PC-3 (cell line): ENCODE results near the gene USP53. TPM values are rescaled to one million over a fixed set of nuclear protein-coding genes. Genes with fewer than 3 reads are reported as not detected.

ENCODE experiments used
- ATAC-seq: fragments of 200-7000 bp; cut with Tn5 transposase; 2 replicates; pipeline ENCODE4 v1.9.1; 2020; ENCODE audit warnings: mild to moderate bottlenecking, moderate library complexity
- BruUV-seq: library from RNA; stranded (reverse); fragments of 400-500 nt; replicated peaks from 2 replicates; lab custom pipeline; 2021; lab: Mats Ljungman, UMichigan
- CTCF ChIA-PET: fragments of 300-600 bp; sonication (Branson Sonifier 250); formaldehyde crosslinking; loops from one replicate; lab custom pipeline; 2022; ENCODE audit warnings: antibody characterized with exemption; lab: Charles Lee
- POLR2A ChIA-PET: fragments of 300-600 bp; sonication (Branson Sonifier 250); formaldehyde crosslinking; loops from one replicate; lab custom pipeline; 2022; ENCODE audit warnings: antibody characterized with exemption; ENCODE audit not compliant: unreplicated experiment; lab: Charles Lee
- DNase-seq: peaks from one replicate; pipeline ENCODE4 v3.0.0-alpha.2; 2015
- H2AFZ ChIP-seq: fragments of 300-600 bp; sonication (generic); 2 replicates; pipeline ENCODE4 v1.6.0; 2016; ENCODE audit warnings: antibody characterized with exemption, low read length
- H3F3A ChIP-seq: fragments of 300-600 bp; sonication (generic); one replicate; pipeline ENCODE4 v1.6.0; 2017; ENCODE audit warnings: antibody characterized with exemption, low read length, control low read depth, mild to moderate bottlenecking; ENCODE audit not compliant: unreplicated experiment
- H3K27ac ChIP-seq: fragments of 300-600 bp; sonication (generic); 2 replicates; pipeline ENCODE4 v1.5.1; 2016; ENCODE audit warnings: mild to moderate bottlenecking, low read length
- H3K27me3 ChIP-seq: fragments of 300-600 bp; sonication (generic); 2 replicates; pipeline ENCODE4 v1.6.1; 2016; ENCODE audit warnings: low read length, mixed read lengths
- H3K36me3 ChIP-seq: fragments of 300-600 bp; sonication (generic); 2 replicates; pipeline ENCODE4 v1.6.1; 2016; ENCODE audit warnings: low read depth, mixed run types, low read length, mixed read lengths
- H3K4me1 ChIP-seq: fragments of 300-600 bp; sonication (generic); 2 replicates; pipeline ENCODE4 v1.5.1; 2016; ENCODE audit warnings: low read length; ENCODE audit not compliant: insufficient read depth
- H3K4me2 ChIP-seq: fragments of 300-600 bp; sonication (generic); 2 replicates; pipeline ENCODE4 v1.6.0; 2016; ENCODE audit warnings: low read length
- H3K4me3 ChIP-seq: fragments of 300-600 bp; sonication (generic); 2 replicates; pipeline ENCODE4 v1.5.1; 2016; ENCODE audit warnings: mild to moderate bottlenecking, low read length, mixed read lengths
- H3K79me2 ChIP-seq: fragments of 300-600 bp; sonication (generic); 2 replicates; pipeline ENCODE4 v1.6.1; 2017; ENCODE audit warnings: low read length, mixed read lengths
- H3K9ac ChIP-seq: fragments of 300-600 bp; sonication (generic); 2 replicates; pipeline ENCODE4 v1.6.0; 2016; ENCODE audit warnings: mild to moderate bottlenecking, low read length
- H3K9me2 ChIP-seq: fragments of 300-600 bp; sonication (generic); replicated peaks from 2 replicates; pipeline ENCODE4 v1.6.1; 2016; ENCODE audit warnings: mixed run types, low read length, mixed read lengths
- H3K9me3 ChIP-seq: fragments of 300-600 bp; sonication (generic); 2 replicates; pipeline ENCODE4 v1.6.1; 2016; ENCODE audit warnings: low read length, mixed read lengths
- H4K20me1 ChIP-seq: fragments of 300-600 bp; sonication (generic); 2 replicates; pipeline ENCODE4 v1.6.1; 2016; ENCODE audit warnings: low read length, mixed read lengths
- EZH2 ChIP-seq: fragments of 300-600 bp; sonication (generic); IDR thresholded peaks from one replicate; pipeline ENCODE4 v1.6.1; 2017; ENCODE audit warnings: antibody characterized with exemption, mild to moderate bottlenecking, low read length; ENCODE audit not compliant: unreplicated experiment
- EZH2phosphoT487 ChIP-seq: fragments of 300-600 bp; sonication (generic); IDR thresholded peaks from 2 replicates; pipeline ENCODE4 v1.6.1; 2018; ENCODE audit warnings: mild to moderate bottlenecking, antibody characterized with exemption, low read length, borderline replicate concordance
- intact Hi-C: fragments of 100-400 bp; cut with micrococcal nuclease; formaldehyde crosslinking; loops from 2 replicates; pipeline ENCODE4 v1.9.0; 2023
- total RNA-seq: library from RNA; depleted of rRNA; stranded (reverse); fragments of >200 nt; gene quantifications from 2 replicates; pipeline ENCODE4 v1.2.3, GENCODE V29; 2014
- TF ChIP-seq, protein P1 (sequence below): fragments of 300-600 bp; sonication (generic); conservative IDR thresholded peaks from 2 replicates; pipeline ENCODE4 v1.5.1; 2017; ENCODE audit warnings: antibody characterized with exemption, low read depth, mild to moderate bottlenecking, low read length

The USP53 gene
- total RNA-seq, 1 experiment from 2014 or later, result 8.7 TPM

DNA sequence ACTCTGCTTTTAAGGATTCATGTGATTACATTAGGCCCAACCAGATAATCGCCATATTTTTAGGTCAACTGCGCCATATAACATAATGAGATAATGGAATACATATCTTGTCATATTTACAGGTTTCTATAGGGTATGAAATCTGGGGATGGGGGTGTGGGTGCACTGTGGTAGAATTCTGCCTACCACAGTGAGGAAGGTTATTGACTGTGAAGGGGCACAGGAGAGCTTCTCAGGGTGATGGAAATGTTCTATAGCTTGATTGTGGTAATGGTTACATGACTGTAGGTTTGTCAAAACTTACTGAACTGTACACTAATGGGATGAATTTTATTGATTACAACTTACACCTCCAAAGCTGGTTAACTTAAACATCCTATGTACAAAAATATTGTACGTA, 15.9 kb downstream of the USP53 start:
- BruUV-seq, result no TSS peak
- CTCF ChIA-PET, result no interaction called here
- H3K4me3 ChIP-seq, result no peak overlapping the region

DNA sequence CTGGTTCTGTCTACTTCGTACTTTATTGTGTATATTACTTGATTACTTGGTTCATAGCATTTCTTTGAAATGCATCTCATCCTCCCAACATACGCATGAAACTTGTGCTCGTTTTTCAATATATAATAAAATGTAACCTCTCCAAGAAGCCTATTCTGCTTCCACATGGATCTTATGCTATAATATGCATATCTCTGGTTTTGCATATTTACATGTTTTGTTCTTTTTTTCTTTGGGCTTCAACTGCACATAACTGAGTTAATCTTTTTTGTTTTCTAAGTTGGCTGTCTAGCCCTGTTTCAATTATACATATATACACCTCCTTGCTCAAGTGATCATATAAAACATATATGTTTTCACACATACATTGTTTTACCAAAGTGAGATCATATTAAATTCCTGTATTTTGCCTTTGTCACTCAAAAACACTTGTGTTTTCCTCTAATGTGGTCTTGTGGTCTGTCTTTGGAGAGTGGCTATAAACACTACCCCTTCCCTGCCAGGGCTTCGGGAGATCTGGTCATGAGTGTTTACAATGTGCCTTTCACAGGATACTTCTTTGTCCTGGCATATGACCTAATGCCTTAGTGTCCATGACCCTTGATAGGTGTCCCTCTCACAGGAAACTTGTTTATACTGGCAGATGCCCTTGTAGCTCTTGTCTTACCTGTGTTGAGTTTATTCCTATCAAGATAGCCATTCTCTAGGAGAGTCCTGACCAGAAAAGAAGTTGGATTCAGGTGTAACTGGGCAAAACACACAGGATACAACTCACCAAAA, 17.6 kb downstream of the USP53 start:
- ATAC-seq, result no peak
- intact Hi-C loops, result no loop called here
- Histone ChIP-seq H3K4me1 (no peaks in the 10 kb centered on the region), H3K27ac (no peak overlapping the region), H3K9me3 (no peaks in the 10 kb centered on the region), H2AFZ (no peak overlapping the region), H3K4me2 (no peak overlapping the region), H3K4me3 (no peak overlapping the region), H4K20me1 (no peaks in the 10 kb centered on the region), H3F3A (no peaks in the 10 kb centered on the region), H3K9ac (no peak overlapping the region), H3K9me2 (no peaks in the 10 kb centered on the region), H3K79me2 (peaks cover 21% of the 10 kb centered on the region), H3K36me3 (no peaks in the 10 kb centered on the region), H3K27me3 (no peaks in the 10 kb centered on the region)
- no peak for DNase-seq
- ChIA-PET POLR2A (no interaction called here), CTCF (no interaction called here)
- BruUV-seq, result no TSS peak
- TF ChIP-seq EZH2phosphoT487 (no peak), EZH2 (no peak)
- TF ChIP-seq, protein P1, sequence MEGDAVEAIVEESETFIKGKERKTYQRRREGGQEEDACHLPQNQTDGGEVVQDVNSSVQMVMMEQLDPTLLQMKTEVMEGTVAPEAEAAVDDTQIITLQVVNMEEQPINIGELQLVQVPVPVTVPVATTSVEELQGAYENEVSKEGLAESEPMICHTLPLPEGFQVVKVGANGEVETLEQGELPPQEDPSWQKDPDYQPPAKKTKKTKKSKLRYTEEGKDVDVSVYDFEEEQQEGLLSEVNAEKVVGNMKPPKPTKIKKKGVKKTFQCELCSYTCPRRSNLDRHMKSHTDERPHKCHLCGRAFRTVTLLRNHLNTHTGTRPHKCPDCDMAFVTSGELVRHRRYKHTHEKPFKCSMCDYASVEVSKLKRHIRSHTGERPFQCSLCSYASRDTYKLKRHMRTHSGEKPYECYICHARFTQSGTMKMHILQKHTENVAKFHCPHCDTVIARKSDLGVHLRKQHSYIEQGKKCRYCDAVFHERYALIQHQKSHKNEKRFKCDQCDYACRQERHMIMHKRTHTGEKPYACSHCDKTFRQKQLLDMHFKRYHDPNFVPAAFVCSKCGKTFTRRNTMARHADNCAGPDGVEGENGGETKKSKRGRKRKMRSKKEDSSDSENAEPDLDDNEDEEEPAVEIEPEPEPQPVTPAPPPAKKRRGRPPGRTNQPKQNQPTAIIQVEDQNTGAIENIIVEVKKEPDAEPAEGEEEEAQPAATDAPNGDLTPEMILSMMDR, result no peak

More for the DNA sequence above, 15.9 kb downstream of the USP53 start:
- H3K27me3 ChIP-seq, result no peaks in the 10 kb centered on the region
- H3K9ac ChIP-seq, result no peak overlapping the region
- no peak for TF ChIP-seq EZH2phosphoT487
- TF ChIP-seq EZH2, result no peak
- TF ChIP-seq, protein P1, result no peak
- H4K20me1 ChIP-seq, result no peaks in the 10 kb centered on the region
- no peak overlapping the region for H3K27ac ChIP-seq
- POLR2A ChIA-PET, result no interaction called here
- H3K4me1 ChIP-seq, result no peaks in the 10 kb centered on the region
- H3K9me2 ChIP-seq, result no peaks in the 10 kb centered on the region
- DNase-seq (no peak), ATAC-seq (no peak)
- no peaks in the 10 kb centered on the region for H3K9me3 ChIP-seq
- no peak overlapping the region for H3K4me2 ChIP-seq
- H3K79me2 ChIP-seq, result peaks cover 17% of the 10 kb centered on the region
- no peaks in the 10 kb centered on the region for H3F3A ChIP-seq
- no peak overlapping the region for H2AFZ ChIP-seq
- intact Hi-C loops, result no loop called here
- H3K36me3 ChIP-seq, result no peaks in the 10 kb centered on the region

GRCh38 chr4:119231491-119231890, 19.0 kb downstream of the USP53 start:
- ATAC-seq, result no peak

More at GRCh38 chr4:119231491-119231890, 19.0 kb downstream of the USP53 start:
- intact Hi-C loops, result no loop called here
- Histone ChIP-seq H3K4me2 (no peak overlapping the region), H3K27me3 (no peaks in the 10 kb centered on the region), H4K20me1 (no peaks in the 10 kb centered on the region), H3K36me3 (no peaks in the 10 kb centered on the region), H3K9me3 (no peaks in the 10 kb centered on the region), H3K79me2 (peaks cover 21% of the 10 kb centered on the region), H3F3A (no peaks in the 10 kb centered on the region), H3K4me1 (no peaks in the 10 kb centered on the region), H3K4me3 (no peak overlapping the region), H3K9me2 (no peaks in the 10 kb centered on the region), H3K27ac (no peak overlapping the region), H3K9ac (no peak overlapping the region), H2AFZ (no peak overlapping the region)
- TF ChIP-seq, protein P1, result no peak
- TF ChIP-seq EZH2phosphoT487 (no peak), EZH2 (no peak)
- no TSS peak for BruUV-seq
- DNase-seq, result no peak
- ChIA-PET CTCF (no interaction called here), POLR2A (no interaction called here)
